ENCODE results near the gene GSC2.

DNA sequence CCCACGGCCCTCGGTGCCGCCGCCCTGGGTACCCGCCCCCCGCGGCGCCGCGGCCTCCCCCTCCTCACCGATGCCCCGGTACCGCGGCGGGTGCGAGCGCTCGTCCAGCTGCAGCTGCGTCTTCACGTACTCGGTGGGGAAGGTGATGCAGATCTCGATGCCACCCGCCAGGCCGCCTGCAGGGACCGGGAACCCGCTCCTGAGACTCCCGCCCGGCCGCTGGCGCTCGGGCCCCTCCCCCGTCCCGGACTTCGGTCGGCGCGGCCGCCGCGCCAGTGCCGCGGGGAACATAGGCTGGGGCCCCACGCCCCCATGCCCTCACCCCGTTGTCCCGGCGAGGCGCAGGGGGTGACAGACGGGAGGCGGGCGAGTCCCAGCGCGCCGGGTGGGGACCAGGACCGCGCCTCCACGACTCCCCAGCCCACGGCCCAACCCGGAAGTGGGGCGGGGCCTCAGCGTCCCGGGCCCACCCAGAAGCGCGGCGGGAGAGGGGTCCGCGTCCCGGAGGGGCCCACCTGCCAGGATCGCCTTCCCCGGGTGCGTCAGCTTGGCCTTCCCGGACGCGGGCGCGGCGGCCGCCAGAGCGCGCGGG is 28.1 kb upstream of the GSC2 start:
- TF ChIP-seq, protein P1, sequence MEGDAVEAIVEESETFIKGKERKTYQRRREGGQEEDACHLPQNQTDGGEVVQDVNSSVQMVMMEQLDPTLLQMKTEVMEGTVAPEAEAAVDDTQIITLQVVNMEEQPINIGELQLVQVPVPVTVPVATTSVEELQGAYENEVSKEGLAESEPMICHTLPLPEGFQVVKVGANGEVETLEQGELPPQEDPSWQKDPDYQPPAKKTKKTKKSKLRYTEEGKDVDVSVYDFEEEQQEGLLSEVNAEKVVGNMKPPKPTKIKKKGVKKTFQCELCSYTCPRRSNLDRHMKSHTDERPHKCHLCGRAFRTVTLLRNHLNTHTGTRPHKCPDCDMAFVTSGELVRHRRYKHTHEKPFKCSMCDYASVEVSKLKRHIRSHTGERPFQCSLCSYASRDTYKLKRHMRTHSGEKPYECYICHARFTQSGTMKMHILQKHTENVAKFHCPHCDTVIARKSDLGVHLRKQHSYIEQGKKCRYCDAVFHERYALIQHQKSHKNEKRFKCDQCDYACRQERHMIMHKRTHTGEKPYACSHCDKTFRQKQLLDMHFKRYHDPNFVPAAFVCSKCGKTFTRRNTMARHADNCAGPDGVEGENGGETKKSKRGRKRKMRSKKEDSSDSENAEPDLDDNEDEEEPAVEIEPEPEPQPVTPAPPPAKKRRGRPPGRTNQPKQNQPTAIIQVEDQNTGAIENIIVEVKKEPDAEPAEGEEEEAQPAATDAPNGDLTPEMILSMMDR (IDR thresholded peaks at IDR 0.05): no peak
- no peak for TF ChIP-seq POLR2A (IDR thresholded peaks at IDR 0.05)

Measured in heart left ventricle (tissue), 13 donors.